ENCODE results near the gene MUC5B.
"Not testable (repeated sequence)": the region's sequence is repeated elsewhere in the genome, so short reads cannot be mapped to it uniquely, and the experiment has no call there.

MUC5B gene

DNA sequence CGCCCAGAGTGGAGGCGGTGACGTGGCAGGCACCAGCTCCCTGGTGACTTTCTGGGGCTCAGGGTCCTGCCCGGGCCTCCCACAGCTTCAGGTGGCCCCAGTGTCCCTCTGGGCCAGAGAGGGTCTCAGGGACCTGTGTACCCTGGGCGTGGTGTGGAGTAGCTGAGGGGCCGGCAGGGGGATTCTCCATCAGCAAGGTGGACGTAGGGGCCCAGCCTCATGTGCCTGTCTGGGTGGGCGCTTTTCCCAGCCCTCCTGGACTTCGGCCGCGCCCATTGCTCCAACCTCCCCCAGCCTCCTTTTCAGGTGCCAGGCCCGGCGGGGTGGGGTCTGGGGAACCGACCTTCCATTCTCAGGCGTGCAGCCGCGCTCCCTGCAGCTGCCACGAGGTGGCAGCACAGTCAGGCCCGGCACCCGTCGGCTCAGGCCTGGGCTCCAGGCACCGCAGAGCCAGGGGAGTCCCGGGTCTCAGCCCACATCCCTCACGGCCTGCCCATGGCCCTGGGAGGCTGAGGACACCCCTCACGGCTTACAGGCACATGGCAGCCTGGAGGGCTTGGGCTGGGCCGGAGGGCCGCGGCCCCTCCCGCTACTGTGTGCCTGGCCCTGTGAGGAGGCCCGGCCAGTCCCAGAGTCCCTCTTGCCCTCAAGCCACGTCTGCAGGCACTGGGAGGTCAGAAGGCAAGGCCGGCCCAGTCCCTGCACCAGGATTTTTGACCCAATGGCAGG, 19.9 kb upstream of the MUC5B start:
- peak; percentile 98 for DNase-seq (ENCODE audit: low spot score)

DNA sequence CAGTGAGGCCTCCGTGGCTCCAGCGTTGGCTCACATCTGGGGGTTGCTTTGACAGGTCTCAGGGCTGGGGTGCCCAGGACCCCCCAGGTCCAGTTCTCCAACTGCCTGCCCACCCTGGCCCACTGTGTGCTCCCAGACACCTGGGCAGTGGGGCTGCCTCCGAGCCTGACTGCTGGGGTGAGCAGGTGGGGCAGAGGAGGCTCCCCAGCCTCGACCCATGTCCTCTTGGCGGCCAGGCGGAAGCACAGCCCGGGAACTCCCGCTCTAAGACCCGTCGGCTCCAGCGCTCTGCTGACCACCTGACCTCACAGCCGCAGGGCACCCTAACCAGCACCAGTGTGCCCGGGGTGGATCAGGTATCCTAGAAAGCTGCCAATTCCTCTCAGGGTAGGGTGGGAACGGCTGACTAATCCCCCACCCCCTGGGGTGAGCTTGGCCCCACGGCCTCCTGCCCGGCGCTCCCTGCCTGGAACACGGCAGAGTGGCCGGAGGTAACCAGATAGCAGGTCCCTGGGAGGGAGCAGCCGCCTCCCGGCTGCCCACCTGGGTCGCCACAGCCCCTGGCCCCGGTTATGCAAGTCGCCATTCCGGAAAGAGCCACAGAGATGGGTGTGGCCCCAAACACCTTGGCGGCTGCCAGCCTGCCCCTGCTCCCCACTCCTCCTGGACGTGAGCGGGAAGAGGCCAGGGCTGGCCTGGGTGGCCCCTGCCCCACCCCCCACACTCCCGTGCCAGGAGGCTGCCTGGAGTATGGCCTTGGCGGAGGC, 19.2 kb upstream of the MUC5B start:
- DNase-seq (ENCODE audit: low spot score), result no peak

- no peak for DNase-seq (ENCODE audit: low spot score)
Measured at GRCh38 chr11:1204381-1205101, 18.3 kb upstream of the MUC5B start.

DNA sequence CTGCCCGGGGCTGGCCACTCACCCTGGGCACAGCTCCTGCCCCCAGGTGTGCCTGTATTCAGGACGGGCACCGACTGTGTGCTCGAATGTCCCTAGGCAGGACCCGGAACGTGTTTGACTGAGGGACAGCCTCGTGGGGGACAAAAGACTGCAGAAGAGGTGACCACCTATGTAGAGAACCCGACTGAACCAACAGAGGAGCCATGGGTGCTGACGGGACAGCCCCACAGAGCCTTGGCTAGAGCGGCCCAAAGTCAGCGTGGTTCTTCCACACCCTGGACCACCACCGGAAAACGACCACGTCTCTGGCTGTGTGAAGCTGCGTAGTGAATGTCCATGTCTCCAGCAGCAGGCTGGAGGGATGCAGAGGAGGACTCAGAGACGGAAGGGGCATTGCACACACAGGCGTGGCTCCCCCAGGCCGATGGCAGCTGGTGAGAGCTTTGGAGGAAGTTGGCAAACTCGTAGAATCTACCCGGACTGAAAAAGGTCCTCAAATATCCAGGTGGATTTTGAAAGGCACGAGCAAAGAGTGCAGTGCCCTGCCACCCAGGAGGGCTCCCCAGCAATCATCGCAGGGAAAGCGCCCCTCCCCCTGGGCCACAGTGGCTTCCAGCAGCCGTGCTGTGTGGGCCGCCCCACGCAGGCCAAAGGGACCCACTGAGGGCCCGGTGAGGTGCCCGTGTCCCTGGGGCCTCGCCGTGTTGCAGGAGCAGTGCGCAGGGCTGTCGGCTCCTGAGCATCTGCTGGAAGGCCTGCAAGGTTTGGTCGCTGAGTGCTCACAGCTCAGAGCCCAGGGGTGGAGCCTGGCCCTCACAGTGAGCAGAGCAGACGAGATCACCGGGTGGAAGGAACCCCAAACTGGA, 17.5 kb upstream of the MUC5B start:
- no peak for DNase-seq (ENCODE audit: low spot score)

GRCh38 chr11:1205987-1206331, 16.9 kb upstream of the MUC5B start:
- DNase-seq (ENCODE audit: low spot score), result no peak

DNA sequence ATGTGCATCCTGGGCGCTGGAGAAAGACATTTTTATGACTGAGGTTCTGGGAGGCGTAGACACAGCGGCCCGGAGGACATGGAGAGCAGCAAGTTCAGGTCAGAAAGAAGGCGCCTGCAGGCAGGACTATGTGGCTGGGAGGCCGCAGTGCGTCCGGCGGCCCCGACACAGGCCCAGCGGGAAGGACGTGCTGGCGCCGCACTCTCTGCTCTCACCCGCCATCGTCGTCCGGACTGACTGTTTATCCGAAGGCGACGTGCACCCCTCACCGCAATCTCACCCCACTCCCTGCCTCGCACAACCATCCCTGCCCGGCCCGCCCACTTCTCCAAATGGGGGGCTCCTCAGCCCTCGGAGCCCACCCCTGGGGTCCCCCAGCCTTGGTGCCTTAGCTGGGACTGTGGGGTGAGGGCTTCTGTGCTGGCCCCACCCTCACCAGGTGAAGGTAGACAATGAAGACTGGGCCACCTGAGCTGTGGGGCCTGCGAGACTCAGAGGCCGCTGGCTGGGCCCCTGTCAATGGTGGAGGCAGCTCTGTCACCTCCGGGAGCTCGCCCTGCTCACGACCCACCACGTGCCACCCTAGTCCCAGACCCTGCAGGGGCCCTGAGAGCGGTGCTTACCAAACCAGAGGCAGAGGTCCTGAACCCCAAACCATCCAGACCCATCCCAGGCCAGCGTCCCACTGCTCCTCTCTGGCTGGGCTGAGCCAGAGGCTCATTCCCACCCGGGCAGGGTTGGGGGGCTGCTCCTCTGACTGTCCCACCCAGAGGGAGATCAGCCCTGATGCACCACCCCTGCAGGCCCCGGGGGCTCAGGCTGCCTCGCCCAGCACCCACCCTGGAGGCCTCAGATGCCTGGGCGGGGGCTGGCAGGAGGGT, 16.2 kb upstream of the MUC5B start:
- no peak for DNase-seq (ENCODE audit: low spot score)

DNA sequence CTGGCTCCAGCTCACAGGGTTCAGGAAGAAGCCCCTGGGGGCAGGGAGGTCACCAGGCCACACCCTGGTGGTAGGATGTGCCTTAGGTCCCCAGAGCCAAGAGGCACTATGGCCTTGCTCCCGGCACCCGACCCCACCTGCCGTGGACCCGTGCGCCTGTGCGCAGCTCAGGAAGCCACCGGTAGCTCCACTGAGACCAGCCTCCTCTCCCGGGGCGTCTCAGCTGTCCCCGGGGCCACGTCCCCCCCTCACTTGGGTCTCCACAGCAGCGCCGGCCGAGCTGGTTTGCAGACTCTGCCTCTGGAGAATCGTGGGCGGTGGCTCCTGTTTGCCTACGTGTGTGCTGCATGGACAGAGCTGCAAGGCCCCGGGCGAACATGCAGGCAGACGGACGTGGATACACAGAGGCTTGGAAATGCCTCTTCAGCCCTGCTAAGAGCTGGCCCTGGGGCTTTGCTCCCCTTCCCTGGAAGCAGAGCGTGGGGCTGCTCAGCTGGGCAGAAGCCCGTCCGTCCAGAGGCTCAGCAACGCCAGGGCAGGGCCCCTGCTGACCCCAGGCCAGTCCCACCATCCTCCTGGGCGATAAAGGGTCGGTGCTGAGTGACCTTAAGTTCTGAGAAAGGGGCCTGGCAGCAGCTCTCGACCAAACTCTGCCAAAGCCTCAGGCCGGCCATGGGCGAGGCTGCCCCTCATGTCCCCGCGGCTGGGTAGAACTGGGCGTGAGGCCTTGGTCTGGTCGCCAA, 15.3 kb upstream of the MUC5B start:
- no peak for DNase-seq (ENCODE audit: low spot score)

- no peak for DNase-seq (ENCODE audit: low spot score)
Measured at GRCh38 chr11:1208144-1208393, 14.8 kb upstream of the MUC5B start.

DNA sequence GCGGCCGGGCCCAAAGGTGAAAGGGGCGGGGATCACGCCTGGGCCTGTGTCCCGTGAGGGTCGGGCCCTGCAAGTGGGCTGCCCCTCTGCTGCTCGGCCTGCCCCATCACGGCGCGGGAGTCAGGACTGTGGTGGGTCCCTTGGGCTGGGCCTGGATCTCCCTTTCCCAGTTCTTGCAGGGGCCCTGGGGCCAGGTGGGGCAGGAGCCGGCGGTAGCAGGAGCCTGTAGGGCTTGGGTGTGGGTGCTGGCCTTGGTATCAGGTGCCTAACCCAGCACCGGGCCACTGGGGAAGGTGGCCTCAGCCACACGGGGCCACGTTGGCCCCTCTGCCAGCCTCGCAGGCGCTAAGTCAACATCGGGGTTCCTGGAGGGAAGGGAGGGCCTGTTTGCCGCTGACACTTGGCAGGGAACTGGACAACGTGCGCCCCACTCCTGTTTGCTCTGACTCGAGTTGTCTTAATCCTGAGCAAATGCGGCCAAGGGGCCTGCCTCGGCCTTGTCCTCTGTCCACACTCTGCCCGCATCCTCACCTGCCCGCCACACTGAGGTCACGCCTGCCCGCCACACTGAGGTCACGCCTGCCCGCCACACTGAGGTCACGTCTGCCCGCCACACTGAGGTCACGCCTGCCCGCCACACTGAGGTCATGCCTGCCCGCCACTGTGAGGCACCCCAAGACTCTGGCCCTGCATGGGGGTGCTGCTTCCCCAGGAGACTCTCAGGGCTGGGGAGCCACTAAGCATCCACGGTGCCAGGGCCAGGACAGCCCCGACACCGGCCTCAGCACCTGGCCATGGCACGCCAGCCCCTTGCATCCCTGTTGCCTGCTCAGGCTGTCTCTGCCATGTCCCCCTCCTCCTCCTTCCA, 14.2 kb upstream of the MUC5B start:
- no peak for DNase-seq (ENCODE audit: low spot score)

GRCh38 chr11:1209371-1210057, 13.4 kb upstream of the MUC5B start:
- DNase-seq (ENCODE audit: low spot score), result no peak

- DNase-seq (ENCODE audit: low spot score), result no peak
Measured at GRCh38 chr11:1211838-1212237, 11.0 kb upstream of the MUC5B start.

DNA sequence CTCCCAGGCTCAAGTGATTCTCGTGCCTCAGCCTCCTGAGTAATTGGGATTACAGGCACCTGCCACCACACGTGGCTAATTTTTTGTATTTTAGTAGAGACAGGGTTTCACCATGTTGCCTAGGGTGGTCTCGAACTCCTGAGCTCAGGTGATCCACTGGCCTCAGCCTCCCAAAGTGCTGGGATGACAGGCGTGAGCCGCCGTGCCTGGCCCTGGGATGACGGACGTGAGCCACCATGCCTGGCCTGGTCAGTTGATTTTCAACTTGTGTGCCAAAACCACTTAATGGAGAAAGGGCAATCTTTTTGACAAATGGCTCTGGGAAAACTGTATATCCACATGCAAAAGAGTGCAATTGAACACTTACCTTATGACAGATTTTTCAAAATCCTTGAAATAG, 7.0 kb upstream of the MUC5B start:
- DNase-seq (ENCODE audit: low spot score), result not testable (repeated sequence)

- DNase-seq (ENCODE audit: low spot score), result no peak
Measured at GRCh38 chr11:1217151-1217550, 5.7 kb upstream of the MUC5B start.

- DNase-seq (ENCODE audit: low spot score), result no peak
Measured at GRCh38 chr11:1218256-1218787, 4.5 kb upstream of the MUC5B start.

DNA sequence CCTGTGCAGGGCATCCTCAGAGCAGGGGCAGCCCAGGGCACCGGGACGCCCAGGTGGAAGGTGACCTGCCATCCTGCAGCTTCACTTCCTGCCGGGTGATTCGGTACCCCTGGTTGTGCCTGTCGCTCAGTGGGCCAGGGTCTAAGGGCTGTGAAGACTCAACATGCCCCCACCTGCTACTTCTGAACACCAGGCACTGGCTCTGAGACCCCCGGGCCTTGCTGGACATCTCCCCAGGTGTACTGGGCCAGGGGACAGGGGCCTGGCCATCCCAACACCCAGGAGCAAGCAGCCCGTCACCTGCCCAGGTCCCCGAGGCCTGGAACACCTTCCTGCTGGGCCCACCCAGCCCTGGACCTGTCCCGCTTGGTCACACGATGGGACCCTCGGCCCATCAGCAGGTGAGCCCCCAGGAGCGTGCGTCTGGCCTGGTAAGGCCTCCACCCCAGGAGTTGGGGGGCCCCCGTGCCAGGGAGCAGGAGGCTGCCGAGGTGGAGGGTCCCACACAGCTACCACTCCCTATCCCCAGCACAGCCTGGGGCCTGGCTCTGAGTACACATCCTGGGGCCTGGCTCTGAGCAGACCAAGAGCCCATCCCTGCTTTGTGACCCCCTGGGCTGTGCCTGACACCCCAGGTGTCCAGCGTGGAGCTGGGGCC, 3.9 kb upstream of the MUC5B start:
- no peak for DNase-seq (ENCODE audit: low spot score)

DNA sequence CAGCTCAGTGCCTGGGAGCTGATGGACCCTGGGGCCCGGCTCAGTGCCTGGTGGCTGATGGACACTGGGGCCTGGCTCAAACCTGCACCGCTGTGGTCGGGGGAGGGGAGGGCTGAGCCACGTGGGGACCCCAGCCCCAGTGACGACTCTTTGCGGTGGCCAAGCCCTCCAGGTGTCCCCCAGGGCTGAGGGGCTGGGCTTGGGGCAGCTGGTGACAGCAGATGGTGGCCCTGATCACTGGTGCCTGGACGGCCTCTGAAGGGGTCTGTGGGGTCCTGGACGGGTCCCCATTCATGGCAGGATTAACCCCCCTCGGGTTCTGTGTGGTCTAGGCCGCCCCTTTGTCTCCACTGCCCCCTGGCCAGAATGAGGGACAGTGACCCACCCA, 3.4 kb upstream of the MUC5B start:
- no peak for DNase-seq (ENCODE audit: low spot score)

- no peak for DNase-seq (ENCODE audit: low spot score)
Measured at GRCh38 chr11:1219834-1220815, 2.7 kb upstream of the MUC5B start.

All from HuH-7 (cell line).